Measurements from ENCODE around the gene MCM3.

The MCM3 gene

DNA sequence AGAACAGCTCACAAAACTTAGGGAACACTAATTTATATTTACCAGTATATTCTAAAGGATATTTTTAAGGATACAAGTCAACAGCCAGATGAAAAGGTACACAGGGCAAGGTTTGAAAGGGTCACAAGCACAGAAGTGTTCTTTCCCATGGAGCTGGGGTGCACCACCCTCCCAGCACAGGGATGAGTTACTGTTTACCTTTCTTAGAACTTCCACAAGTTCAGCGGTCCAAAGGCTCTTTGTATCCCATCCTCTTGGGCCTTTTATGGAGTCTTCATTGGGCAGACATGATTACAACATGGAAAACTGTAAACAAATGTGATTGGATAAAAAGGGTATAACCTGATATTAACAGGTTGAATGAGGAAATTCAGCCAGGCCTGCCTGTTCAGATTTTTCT is 39.1 kb downstream of the MCM3 start:
- DNase-seq = no peak

DNA sequence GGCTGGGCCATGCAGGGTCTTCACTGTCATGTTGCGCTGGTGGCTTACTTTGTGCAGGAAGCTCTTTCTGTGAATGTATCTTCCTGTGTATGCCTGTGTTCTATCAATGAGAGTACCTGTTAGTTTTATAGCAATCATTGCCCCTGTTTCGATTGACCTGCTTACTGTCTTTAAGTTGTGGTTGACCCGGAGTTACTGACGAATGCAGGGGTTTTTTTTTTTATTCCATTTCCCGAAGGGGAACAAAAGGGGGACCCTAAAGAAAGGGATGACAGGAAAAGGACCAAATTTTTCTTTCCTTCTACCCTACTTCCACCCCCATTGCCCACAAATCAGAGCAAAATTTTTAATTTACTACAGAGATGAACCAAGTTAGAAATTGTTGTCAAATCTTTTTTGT is 40.1 kb downstream of the MCM3 start, which contains the start of gene IL17F:
Gene IL17F, minus strand, starts transcription at position 101 of the 400 bp plus-strand sequence. Its CDS starts 71 bp downstream, at position 30.
- no peak for DNase-seq

DNA sequence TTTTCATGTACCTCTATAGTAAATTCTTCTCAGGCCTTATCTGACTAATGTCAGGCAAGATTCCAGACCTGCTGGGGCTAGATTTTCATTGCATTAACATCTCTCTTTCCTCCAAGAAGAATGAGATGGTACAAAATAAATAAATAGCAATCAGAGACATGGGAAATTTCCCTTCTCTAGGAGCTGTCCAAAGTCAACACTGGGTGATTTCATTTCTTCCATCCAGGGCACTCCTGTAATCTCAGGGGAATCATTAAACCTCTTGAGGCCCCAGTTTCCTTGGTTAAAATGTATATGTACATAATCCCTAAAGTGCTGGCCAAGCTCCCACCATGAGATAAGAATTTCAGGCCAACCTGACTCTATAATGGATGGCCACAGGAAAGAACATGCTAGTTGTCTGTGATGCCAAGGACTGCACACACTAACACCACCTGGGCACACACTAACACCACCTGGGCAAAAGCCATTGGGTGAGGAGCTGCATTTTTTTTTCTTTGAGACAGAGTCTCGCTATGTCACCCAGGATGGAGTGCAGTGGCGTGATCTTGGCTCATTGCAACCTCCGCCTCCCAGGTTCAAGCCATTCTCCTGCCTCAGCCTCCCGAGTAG is 41.2 kb downstream of the MCM3 start:
- no peak for DNase-seq

DNA sequence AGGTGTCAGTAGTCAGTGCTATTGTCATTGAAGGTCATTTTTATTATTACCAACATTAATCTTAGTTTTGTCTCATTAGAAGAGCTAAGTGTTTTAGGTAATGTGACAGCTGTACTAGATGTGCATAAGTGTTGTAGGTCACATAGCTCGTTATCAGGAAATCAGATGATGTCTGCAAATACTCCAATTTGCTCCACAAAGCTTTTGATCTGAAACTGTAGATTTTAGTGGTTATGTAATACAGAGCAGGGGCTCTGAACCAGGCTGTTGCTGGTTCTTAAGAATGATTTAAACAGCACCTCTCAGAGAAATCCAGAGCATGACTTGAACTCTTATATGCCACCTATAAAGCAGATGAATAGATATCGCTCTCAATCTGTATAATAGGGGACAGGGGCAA is 42.7 kb downstream of the MCM3 start:
- DNase-seq = no peak

DNA sequence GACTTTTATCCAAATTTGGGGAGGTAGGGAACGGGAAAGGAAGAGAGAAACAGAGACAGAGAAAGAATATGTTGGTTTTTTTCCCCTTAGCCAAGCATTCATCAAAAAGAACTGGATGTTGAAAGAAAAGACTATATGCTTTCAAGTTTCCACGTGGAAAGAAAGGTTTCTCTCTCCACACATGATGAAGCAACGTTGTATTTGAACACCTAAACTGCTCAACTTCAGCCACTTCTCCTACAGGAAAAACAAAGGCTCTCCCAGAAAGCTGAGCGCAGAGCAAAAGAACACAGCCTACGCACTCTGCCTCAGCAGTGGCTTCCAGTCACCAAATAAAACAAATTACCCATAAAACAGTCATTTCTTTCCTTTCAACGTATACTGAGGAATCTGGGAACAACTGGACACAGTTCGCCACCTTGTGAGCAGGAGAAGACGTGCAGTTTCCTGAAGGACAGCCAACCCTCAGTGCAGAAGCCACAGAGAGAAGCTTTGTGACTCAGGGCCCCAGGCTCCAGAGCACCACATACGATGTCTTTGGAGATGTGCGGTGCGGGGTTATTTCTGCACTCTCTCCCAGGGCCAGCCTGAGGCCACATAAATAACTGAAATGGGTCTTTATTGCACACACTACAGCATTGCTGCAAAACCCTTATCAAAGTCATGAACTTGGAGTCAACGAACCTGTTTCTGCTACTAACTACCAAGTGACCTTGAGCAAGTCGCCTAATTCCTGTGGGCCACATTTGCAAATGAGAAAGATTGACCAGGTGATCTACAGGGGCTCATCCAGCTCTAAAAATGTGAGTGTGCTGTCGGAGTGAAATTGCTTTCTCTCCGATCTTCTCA is 50.3 kb downstream of the MCM3 start:
- DNase-seq = peak; percentile 26 to 31

DNA sequence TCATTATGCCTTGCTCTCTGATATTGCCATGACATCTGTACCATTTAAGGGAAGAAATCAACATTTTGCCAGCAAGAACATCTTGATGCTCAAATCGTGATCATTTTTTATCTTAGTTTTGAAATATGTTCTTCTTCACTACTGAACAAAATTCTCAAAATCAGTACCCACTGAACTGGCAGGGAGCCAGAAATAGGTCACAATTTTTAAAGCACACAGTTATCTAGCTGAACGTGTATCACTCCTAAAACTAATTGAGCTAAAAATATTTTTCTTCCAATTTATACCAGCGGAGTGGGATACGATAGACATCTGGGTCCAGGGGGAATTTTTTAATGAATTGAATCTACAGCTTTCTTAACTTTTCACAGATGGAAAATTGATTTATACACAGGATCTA is 51.5 kb downstream of the MCM3 start:
- no peak for DNase-seq

DNA sequence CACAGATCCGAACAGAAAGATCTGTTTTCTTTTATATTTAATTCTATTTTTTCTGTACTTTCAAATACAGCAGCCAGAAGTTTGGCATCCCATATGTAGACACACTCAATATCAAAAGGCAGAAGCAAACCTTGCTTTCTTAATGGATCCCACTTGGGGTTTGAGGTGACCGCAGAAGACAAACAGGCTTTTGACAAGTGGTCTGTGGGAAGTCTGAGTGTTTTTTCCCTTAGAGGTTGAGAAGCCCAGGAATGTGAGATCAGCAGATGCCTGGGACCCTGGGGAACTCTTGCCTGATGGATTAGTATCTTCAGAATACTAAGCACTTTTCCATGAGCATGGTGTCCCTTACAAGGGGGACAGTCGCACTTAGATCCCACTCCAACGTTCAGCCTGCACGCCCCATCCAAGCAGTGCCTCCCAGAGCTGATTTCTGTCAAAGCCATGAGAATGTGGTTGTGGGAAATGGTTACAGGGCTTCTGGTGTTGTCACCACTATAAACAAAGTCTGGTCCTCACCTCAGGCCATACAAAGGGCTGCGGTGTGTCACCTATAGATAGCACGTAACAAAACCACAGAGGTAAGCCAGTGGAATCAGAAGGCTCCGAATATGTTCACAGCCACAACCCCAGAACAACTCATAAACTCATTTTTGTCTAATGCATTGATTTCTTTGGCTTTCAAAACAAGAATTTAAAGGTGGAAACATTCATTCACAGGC is 53.0 kb downstream of the MCM3 start:
- no peak for DNase-seq

DNA sequence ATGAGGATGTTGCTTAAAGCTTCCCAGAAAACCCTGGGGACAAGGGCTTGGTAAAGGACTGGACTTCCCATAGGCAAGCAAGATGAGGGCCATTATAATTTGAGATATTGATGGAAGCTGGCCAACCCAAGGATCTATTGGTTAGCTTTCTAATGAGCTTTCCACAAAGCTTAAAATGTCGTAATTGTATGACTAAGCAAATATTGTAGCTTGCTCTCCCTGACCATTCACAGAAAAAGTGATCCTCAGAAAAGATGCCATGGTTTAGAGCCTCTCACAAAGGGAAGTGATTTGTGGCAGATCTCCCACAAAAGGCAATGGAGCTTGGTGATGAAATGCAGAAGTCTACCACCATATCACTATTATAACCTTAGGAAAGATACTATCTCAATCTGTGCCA is 53.9 kb downstream of the MCM3 start:
- DNase-seq = peak; percentile 5 to 17

DNA sequence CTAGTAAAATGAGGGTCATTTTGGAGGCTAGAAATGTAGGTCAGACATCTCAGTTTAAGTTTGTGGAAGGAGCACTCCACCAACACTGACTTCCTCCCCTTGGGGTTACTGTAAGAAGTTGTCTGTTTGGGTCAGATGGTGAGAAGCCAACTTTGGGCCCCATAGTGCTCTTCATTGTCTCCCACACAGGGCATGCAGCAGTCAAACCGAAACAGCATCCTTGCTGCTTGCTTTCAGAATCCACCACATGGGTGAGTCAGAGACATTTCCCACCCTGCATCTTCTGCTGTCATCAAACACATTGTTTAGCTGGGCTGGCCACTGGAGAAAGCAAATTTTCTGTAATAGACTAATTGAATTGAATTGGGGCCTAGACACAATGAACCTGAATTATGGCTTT is 57.0 kb downstream of the MCM3 start:
- DNase-seq = no peak

DNA sequence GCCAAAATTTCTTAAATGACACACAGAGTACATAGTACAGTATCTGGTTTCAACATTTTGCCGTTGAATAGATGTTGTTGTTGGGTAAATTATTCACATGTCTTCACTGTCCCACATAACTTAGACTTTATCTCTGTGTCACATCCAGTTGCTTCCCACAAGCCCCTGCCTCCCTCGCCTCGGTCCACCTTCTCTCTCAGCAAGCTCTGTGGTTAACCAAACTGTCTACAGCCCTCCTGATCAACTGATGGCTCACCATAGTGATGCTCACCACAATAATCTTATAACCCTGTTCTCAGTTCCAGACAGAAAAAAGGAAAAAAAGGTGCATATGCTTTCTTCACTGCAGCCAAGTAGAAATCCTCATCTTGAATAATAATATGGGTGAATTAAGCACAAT is 63.2 kb downstream of the MCM3 start:
- no peak for DNase-seq

DNA sequence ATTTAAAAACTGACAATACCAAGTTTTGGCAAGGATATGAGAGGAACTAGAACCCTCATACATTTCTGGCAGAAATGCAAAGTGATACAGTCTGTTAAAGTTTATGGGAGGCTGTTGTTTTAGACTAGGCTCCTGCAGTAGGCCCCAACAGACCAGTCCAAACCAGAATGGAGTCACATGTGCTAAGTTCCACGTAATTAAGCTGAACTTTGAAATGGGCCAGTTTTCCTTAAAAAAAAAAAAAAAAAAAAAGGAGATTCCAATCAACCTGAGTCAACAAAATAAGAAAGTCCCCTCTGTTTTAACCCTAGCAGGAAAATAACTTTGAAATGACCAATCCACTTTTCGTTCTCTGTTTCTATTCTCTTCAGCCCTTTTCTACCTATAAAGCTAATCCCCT is 66.8 kb downstream of the MCM3 start:
- no peak for DNase-seq

DNA sequence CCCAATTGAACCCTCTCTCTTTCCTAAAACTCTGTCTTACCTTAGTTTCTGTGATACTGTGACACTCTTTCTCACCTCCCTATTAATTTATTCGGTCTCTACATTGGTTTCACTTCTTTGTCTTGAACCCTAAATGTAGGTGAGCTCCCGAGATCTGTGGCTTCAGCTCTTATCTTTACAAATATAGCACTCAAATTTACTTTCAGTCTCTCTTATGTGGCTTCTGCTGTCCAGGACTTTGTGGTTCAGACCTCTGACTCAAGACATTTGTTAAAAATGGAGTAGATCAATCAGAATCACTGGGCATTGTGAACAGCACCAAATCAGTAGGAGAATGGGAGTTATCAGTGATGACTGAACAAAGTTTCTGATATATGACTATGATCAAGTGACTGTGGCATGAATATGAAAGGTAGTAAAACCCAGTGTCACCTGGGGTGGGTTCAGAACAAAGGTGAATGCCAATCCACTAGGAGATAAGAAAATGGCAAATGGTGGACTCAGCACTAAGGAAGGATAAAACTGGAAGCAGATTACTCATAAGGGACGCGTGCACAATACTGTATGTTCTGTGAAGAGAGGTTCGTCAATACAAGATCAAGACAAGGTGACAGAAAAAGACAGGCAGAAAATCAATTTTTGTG is 67.5 kb downstream of the MCM3 start:
- no peak for DNase-seq

DNA sequence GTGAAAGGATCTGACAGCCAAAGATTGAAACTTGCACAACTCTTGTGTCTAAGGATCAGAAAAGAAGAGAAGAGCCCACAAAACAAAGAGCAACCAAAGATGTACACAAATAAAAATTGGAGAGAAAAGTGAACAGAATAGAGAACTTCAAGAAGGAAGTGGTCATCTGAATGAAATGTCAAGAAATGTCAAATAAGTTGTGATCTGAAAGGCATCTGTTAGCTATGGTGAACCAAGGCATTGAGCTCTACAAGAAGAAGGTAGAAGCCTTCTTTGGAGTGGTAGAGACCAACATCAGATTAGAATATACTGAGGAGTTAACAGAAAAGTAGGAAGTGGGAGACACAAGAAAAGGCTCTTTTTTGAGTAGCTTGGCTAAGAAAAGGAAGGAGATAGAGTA is 68.8 kb downstream of the MCM3 start:
- no peak for DNase-seq

Measured in AML-193 (cell line).